Lower leg skin (tissue), 3 donors: ENCODE results near the gene PARP2.

Source experiments
- POLR2A ChIP-seq, 2 donors: fragments of 450-650 bp; IDR thresholded peaks; one replicate each; pipeline ENCODE4 v1.6.1; 2016 to 2017; ENCODE audit warnings: antibody characterized with exemption in 2 of 2, mild to moderate bottlenecking in 1 of 2, moderate library complexity in 1 of 2
- TF ChIP-seq, protein P1 (sequence below), 3 donors: fragments of 450-650 bp; IDR thresholded peaks; one replicate each; pipeline ENCODE4 v1.5.1; 2016; ENCODE audit warnings: antibody characterized with exemption in 3 of 3, mild to moderate bottlenecking in 3 of 3, moderate library complexity in 2 of 3

DNA sequence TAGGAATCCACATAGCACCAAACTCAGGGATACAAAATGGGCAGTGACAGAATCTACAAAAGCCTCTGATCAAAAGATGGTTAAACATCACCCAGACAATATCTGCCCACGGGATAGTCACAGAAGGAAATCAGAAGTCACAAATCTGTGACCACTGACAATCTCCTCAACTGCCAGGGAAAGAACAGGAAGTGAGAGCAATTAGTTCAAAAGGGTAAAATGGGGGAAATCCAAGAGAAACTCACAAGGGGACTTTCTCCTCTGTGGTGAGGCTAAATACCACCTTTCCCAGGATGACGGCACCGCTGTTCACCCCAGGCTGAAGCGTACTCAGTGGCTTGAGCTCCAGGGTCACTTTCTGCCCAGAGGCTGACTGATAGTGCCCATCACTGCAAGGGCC is 48.4 kb upstream of the PARP2 start:
- TF ChIP-seq, protein P1, sequence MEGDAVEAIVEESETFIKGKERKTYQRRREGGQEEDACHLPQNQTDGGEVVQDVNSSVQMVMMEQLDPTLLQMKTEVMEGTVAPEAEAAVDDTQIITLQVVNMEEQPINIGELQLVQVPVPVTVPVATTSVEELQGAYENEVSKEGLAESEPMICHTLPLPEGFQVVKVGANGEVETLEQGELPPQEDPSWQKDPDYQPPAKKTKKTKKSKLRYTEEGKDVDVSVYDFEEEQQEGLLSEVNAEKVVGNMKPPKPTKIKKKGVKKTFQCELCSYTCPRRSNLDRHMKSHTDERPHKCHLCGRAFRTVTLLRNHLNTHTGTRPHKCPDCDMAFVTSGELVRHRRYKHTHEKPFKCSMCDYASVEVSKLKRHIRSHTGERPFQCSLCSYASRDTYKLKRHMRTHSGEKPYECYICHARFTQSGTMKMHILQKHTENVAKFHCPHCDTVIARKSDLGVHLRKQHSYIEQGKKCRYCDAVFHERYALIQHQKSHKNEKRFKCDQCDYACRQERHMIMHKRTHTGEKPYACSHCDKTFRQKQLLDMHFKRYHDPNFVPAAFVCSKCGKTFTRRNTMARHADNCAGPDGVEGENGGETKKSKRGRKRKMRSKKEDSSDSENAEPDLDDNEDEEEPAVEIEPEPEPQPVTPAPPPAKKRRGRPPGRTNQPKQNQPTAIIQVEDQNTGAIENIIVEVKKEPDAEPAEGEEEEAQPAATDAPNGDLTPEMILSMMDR (IDR thresholded peaks at IDR 0.05) = no peak
- TF ChIP-seq POLR2A (IDR thresholded peaks at IDR 0.05) = no peak
